Measurements from ENCODE around the gene ASTN2. TPM values are rescaled to one million over a fixed set of nuclear protein-coding genes. Genes with fewer than 3 reads are reported as not detected.
A peak's percentile ranks its signal among the peaks of the same experiment; 100 is the strongest.

Gene ASTN2
- total and polyA plus RNA-seq, 10 of the 15 experiments (the other 5 are each of a cell fraction or from before 2014, with no cell fraction given): 1.4 to 15.7 (median 7.0) TPM

DNA sequence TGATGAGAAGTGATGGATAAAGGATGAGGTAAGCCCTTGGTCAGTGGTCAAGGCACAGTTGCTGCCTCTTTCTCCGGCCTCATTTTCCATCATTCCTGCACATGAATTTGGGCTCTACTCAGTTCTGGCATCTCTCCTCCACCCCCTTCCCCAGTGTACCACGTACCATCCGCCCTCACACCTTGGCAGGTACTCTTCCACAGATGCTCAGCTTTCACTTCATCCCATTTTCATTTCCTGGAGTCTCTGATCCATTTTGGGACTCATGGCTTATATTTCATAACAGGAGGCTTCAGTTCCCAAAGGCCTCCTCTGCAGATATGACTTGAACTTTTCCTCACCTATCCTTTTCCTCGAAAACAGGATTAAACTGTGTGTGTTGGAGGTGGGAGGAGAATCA lies 326.7 kb downstream of the ASTN2 start:
- no peaks in the 10 kb centered on the region for H3K9me3 ChIP-seq (replicated peaks; ENCODE audit: control insufficient read depth, insufficient read depth, low read length)
- intact Hi-C loops (cut with micrococcal nuclease; ENCODE audit: unreplicated experiment) (loop anchor here (10.0 kb wide), 1 partner anchor 353 kb away; no protein-coding TSS in a partner anchor), in situ Hi-C loops (cut with MboI) (loop anchor here (10.0 kb wide), 1 partner anchor 57 kb away; no protein-coding TSS in a partner anchor)
- 0% methylated on average over 4 of the region's 4 CpGs for WGBS (ENCODE audit: insufficient coverage, insufficient replicate concordance, low lambda C conversion rate, missing lambda C conversion rate)
- H3K27ac ChIP-seq (ENCODE audit: control insufficient read depth, insufficient read depth): no peak overlapping the region
- no peak for ATAC-seq
- no peaks in the 10 kb centered on the region for H3K36me3 ChIP-seq (ENCODE audit: control insufficient read depth in 2 of 2, insufficient read depth in 2 of 2, low read length in 1 of 2)
- BruUV-seq (replicated peaks): no TSS peak
- H3K27me3 ChIP-seq (replicated peaks in 1 of 2; ENCODE audit: control insufficient read depth in 2 of 2, insufficient read depth in 2 of 2, low read length in 1 of 2): 0 out of 4 replicates have a peak, but pooled peaks cover 0 to 2% of the 10 kb centered on the region in 2 experiments
- no peak overlapping the region for H2AFZ ChIP-seq (ENCODE audit: control insufficient read depth, low read depth, low read length)
- H3K4me3 ChIP-seq: no peak overlapping the region
- H3K79me2 ChIP-seq (ENCODE audit: control insufficient read depth, insufficient read depth, low read length): no peaks in the 10 kb centered on the region
- no peaks in the 10 kb centered on the region for H4K20me1 ChIP-seq (ENCODE audit: control insufficient read depth, insufficient read depth)
- CTCF ChIA-PET: no interaction called here
- TF ChIP-seq EP300 (IDR thresholded peaks at IDR 0.05; ENCODE audit: borderline replicate concordance in 1 of 2, control insufficient read depth in 1 of 2, low read depth in 2 of 2, low read length in 2 of 2): no peak
- TF ChIP-seq POLR2A (IDR thresholded peaks at IDR 0.05; ENCODE audit: low read depth, low read length): no peak
- no peak for TF ChIP-seq SRF (IDR thresholded peaks at IDR 0.05; ENCODE audit: low read depth in 2 of 2, low read length in 2 of 2)
- TF ChIP-seq HCFC1 (IDR thresholded peaks at IDR 0.05; ENCODE audit: low read length): no peak
- RAD21 ChIA-PET (ENCODE audit: unreplicated experiment): no interaction called here
- no peak for DNase-seq (ENCODE audit: low read depth, low spot score)
- H3K9ac ChIP-seq (ENCODE audit: control insufficient read depth, insufficient read depth, low read length): no peak overlapping the region
- SMC1A ChIA-PET (ENCODE audit: uncharacterized antibody, unreplicated experiment): no interaction called here
- H3K4me2 ChIP-seq (ENCODE audit: control insufficient read depth, insufficient read depth): no peak overlapping the region
- FAIRE-seq: no peak
- H3K4me1 ChIP-seq (ENCODE audit: control insufficient read depth, insufficient read depth, low read length): no peaks in the 10 kb centered on the region
- POLR2A ChIA-PET: no interaction called here

- ATAC-seq (peak; percentile 55), FAIRE-seq (no peak)
- SMC1A ChIA-PET (ENCODE audit: uncharacterized antibody, unreplicated experiment): interaction anchor here (0.6 kb wide), 1 partner anchor 336 kb away, joined by 3 read pairs; no protein-coding TSS in a partner anchor
These were observed 330.6 kb downstream of the ASTN2 start for GRCh38 chr9:117084221-117084620.

More at GRCh38 chr9:117084221-117084620, 330.6 kb downstream of the ASTN2 start:
- 30% methylated on average over 4 of the region's 4 CpGs for WGBS (ENCODE audit: insufficient coverage, insufficient replicate concordance, low lambda C conversion rate, missing lambda C conversion rate)
- BruUV-seq (replicated peaks): no TSS peak
- Histone ChIP-seq H3K36me3 (ENCODE audit: control insufficient read depth in 2 of 2, insufficient read depth in 2 of 2, low read length in 1 of 2) (no peaks in the 10 kb centered on the region), H3K4me2 (ENCODE audit: control insufficient read depth, insufficient read depth) (no peak overlapping the region), H3K79me2 (ENCODE audit: control insufficient read depth, insufficient read depth, low read length) (no peaks in the 10 kb centered on the region), H3K27me3 (replicated peaks in 1 of 2; ENCODE audit: control insufficient read depth in 2 of 2, insufficient read depth in 2 of 2, low read length in 1 of 2) (0 out of 4 replicates have a peak, but pooled peaks cover 0 to 2% of the 10 kb centered on the region in 2 experiments), H2AFZ (ENCODE audit: control insufficient read depth, low read depth, low read length) (no peak overlapping the region), H3K9me3 (replicated peaks; ENCODE audit: control insufficient read depth, insufficient read depth, low read length) (no peaks in the 10 kb centered on the region), H3K27ac (ENCODE audit: control insufficient read depth, insufficient read depth) (no peak overlapping the region), H3K9ac (ENCODE audit: control insufficient read depth, insufficient read depth, low read length) (no peak overlapping the region), H3K4me1 (ENCODE audit: control insufficient read depth, insufficient read depth, low read length) (no peaks in the 10 kb centered on the region), H3K4me3 (no peak overlapping the region), H4K20me1 (ENCODE audit: control insufficient read depth, insufficient read depth) (no peaks in the 10 kb centered on the region)
- CTCF ChIA-PET: interaction anchor here (1.6 kb wide), 1 partner anchor 347 kb away, joined by 4 read pairs; no protein-coding TSS in a partner anchor
- in situ Hi-C loops (cut with MboI): loop anchor here (10.0 kb wide), 1 partner anchor 61 kb away; no protein-coding TSS in a partner anchor
- RAD21 ChIA-PET (ENCODE audit: unreplicated experiment): no interaction called here
- POLR2A ChIA-PET: no interaction called here
- intact Hi-C loops (cut with micrococcal nuclease; ENCODE audit: unreplicated experiment): loop anchor here (10.0 kb wide), 1 partner anchor 349 kb away; no protein-coding TSS in a partner anchor
- peak; percentile 71; the same call in 1 of the 2 replicates for TF ChIP-seq RUNX3 (IDR thresholded peaks at IDR 0.05; ENCODE audit: low read length)
- TF ChIP-seq NBN (IDR thresholded peaks at IDR 0.05): no peak
- no peak for DNase-seq (ENCODE audit: low read depth, low spot score)
